Astrocyte of the spinal cord (primary cell): ENCODE results near the gene CAMTA1.

ENCODE experiments used
- DNase-seq: peaks from one replicate; pipeline ENCODE4 v3.0.0; 2011; ENCODE audit warnings: low read depth, low spot score
- H3K4me3 ChIP-seq: 2 replicates; pipeline ENCODE4 v1.5.1; 2011; ENCODE audit warnings: low read depth, mild to moderate bottlenecking, low read length, moderate library complexity
- CTCF ChIP-seq: IDR thresholded peaks from 2 replicates; pipeline ENCODE4 v1.5.1; 2012; ENCODE audit warnings: low read depth, mild to moderate bottlenecking, low read length, inconsistent platforms
- in situ Hi-C: cut with HindIII; loops from 2 replicates; pipeline ENCODE4 v1.10.0; 2017; ENCODE audit warnings: low sequenced_read_pairs

Gene CAMTA1

GRCh38 chr1:7506454-7507284, 721.4 kb downstream of the CAMTA1 start:
- TF ChIP-seq CTCF = no peak
- H3K4me3 ChIP-seq = no peak overlapping the region
- DNase-seq = no peak
- in situ Hi-C loops = no loop called here

DNA sequence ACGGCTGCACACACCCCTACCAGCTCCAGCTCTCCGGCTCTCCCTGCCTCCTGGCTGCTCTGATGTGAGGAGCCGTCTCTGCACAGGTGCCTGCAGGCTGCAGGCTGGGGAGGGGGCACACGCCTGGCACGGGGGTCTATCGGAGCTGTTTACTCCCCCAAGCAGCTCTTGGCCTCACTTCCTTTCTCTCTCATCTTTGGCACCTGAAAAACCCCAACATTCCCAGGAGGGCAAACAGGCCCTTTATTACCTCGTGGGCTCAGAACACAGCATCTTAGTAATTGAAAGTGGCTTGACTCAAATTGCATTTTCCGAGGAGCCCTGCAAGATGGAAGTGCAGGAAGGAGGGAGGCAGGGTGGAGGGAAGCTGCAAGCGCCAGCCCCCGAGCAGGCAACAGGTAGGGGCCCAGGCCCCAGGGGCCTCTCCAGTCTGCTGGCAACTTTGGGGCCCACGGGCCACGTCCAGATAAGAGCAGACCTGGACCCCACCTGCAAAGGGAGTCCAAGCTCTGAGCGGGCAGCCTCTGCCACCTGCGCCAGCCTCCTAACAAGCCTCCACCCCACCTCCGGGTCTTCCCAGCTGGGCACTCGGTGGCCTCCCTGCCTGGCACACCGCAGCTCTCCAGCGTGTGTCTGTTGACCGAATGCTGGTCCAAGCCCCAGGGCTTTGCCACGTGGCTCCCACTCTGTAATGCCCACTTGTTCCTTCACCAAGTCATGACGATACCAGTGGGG, 722.2 kb downstream of the CAMTA1 start:
- in situ Hi-C loops = no loop called here
- no peak for DNase-seq
- H3K4me3 ChIP-seq = no peak overlapping the region
- TF ChIP-seq CTCF = no peak

DNA sequence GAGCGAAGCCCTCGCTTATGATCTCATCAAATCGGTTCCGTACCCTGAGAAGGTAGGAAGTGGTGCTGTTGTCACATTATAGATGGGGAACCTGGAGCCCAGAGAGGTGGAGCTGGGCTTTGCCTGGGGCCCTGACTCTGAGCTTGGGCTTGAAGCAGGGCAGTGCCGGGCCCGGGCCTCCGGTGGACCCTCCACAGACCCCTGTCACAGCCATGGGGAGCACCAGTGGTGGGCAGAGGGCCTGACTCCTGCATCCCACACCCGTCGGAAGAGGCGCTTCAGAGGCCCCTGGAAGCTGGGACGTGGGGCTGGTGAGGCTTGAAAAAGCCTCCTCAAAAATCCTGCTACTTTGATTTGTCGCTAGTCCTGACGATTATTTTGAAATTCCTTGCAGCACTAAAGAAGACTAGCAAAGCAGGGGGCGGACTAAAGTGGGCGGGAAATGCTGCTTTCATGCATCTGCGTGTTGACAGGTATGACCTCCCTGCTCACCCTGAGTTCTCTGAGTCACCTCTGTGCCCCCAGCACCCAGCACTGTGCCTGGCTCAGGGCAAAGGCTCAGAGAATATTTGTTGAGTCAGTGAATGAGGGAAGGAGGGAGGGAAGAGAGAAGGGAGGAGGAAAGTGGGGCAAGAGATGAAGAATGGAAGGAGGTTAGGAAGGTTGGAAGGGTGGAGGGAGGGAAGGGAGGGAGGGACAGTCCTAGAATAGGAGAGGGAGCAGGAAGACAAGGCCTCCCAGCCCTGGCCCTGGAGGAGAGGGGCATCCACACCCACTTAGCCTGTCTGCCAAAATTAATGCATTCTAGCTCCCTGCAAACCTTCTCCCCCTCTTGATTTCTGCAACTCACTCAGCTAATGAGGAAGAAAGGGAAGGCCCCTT, 723.0 kb downstream of the CAMTA1 start:
- no peak overlapping the region for H3K4me3 ChIP-seq
- no peak for TF ChIP-seq CTCF
- in situ Hi-C loops = no loop called here
- no peak for DNase-seq

- TF ChIP-seq CTCF = no peak
- in situ Hi-C loops = no loop called here
- no peak for DNase-seq
- H3K4me3 ChIP-seq = no peak overlapping the region
Measured at GRCh38 chr1:7508934-7509519, 723.8 kb downstream of the CAMTA1 start.

DNA sequence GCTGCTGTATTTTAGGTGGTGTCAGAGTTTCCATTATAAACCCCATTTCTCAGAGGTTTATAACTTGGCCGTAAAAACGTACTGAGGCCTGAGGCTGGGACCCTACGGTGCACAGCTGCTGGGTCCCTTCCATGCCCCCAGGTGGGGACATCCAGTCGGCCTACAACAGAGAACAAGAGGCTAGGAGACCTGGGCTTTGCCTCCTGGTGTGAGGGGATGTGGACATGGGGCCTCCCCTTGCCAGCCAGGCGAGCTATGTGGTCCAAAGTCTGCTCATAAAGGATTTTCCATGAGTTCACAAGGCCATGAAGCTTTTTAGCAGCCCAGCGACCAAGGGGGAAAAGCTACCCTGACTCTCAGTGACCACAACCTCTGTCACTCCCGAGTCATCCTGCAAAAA, 724.3 kb downstream of the CAMTA1 start:
- no peak for DNase-seq
- no peak overlapping the region for H3K4me3 ChIP-seq
- in situ Hi-C loops = no loop called here
- no peak for TF ChIP-seq CTCF

- H3K4me3 ChIP-seq = no peak overlapping the region
- no peak for DNase-seq
- TF ChIP-seq CTCF = no peak
- in situ Hi-C loops = no loop called here
Measured at GRCh38 chr1:7510389-7510931, 725.2 kb downstream of the CAMTA1 start.
